ENCODE measurements around the gene SPIRE2.

The SPIRE2 gene

GRCh38 chr16:89890200-89890599, 61.9 kb downstream of the SPIRE2 start:
- no peak overlapping the region for H2BK5ac ChIP-seq (ENCODE audit: low read depth, low read length, poor library complexity)
- no peak overlapping the region for H3K9ac ChIP-seq (ENCODE audit: low read length)
- H3K27me3 ChIP-seq (ENCODE audit: insufficient read depth, low read length): no peaks in the 10 kb centered on the region
- H4K8ac ChIP-seq (ENCODE audit: low read depth, low read length): no peak overlapping the region
- WGBS (ENCODE audit: extremely low coverage, insufficient coverage, insufficient read length): no CpG with 5 or more reads among the region's 9 CpGs
- no peaks in the 10 kb centered on the region for H3K4me1 ChIP-seq (ENCODE audit: control insufficient read depth in 1 of 2, insufficient read depth in 2 of 2, low read length in 2 of 2)
- H2BK12ac ChIP-seq (ENCODE audit: low read length): no peak overlapping the region
- no peak overlapping the region for H3K4me2 ChIP-seq (ENCODE audit: low read length)
- no peak overlapping the region for H3K14ac ChIP-seq (ENCODE audit: low read length)
- no peak overlapping the region for H3K27ac ChIP-seq (ENCODE audit: low read depth, low read length)
- no peak overlapping the region for H3K4ac ChIP-seq (ENCODE audit: low read depth, low read length)
- peaks cover 82% of the 10 kb centered on the region in 2 experiments for H3K36me3 ChIP-seq (ENCODE audit: control insufficient read depth in 1 of 2, insufficient read depth in 2 of 2, low read length in 2 of 2)
- no peak overlapping the region for H3K23ac ChIP-seq (ENCODE audit: low read length)
- no peak for DNase-seq
- H3K79me1 ChIP-seq (ENCODE audit: low read length): no peaks in the 10 kb centered on the region
- H3K79me2 ChIP-seq (ENCODE audit: control insufficient read depth, insufficient read depth, low read length, poor library complexity): no peaks in the 10 kb centered on the region
- no peak overlapping the region for H3K4me3 ChIP-seq (ENCODE audit: low read depth, low read length)
- no peak overlapping the region for H3K18ac ChIP-seq (ENCODE audit: low read length)
- H3K9me3 ChIP-seq (ENCODE audit: insufficient read depth, low read depth, low read length): peaks cover 1% of the 10 kb centered on the region
- H2AK5ac ChIP-seq (ENCODE audit: low read length): no peak overlapping the region
- no peak overlapping the region for H4K12ac ChIP-seq (ENCODE audit: low read depth, low read length)
- no peak overlapping the region for H2BK120ac ChIP-seq (ENCODE audit: insufficient read depth, low read length, poor library complexity)
- no peak overlapping the region for H2AFZ ChIP-seq (ENCODE audit: insufficient read depth, low read length, poor library complexity)
- H4K91ac ChIP-seq (ENCODE audit: low read depth, low read length): no peak overlapping the region

- Histone ChIP-seq H3K14ac (ENCODE audit: low read length) (no peak overlapping the region), H2AK5ac (ENCODE audit: low read length) (no peak overlapping the region), H3K4me3 (ENCODE audit: low read depth, low read length) (no peak overlapping the region), H3K4ac (ENCODE audit: low read depth, low read length) (no peak overlapping the region), H3K18ac (ENCODE audit: low read length) (peak overlapping the region; percentile 68), H2BK120ac (ENCODE audit: insufficient read depth, low read length, poor library complexity) (no peak overlapping the region), H4K91ac (ENCODE audit: low read depth, low read length) (no peak overlapping the region), H3K9me3 (ENCODE audit: insufficient read depth, low read depth, low read length) (peaks cover 1% of the 10 kb centered on the region), H3K23ac (ENCODE audit: low read length) (no peak overlapping the region), H2AFZ (ENCODE audit: insufficient read depth, low read length, poor library complexity) (no peak overlapping the region), H2BK5ac (ENCODE audit: low read depth, low read length, poor library complexity) (no peak overlapping the region), H3K79me1 (ENCODE audit: low read length) (no peaks in the 10 kb centered on the region), H4K12ac (ENCODE audit: low read depth, low read length) (peak overlapping the region; percentile 23), H2BK12ac (ENCODE audit: low read length) (no peak overlapping the region), H3K27ac (ENCODE audit: low read depth, low read length) (no peak overlapping the region), H3K27me3 (ENCODE audit: insufficient read depth, low read length) (no peaks in the 10 kb centered on the region), H3K4me1 (ENCODE audit: control insufficient read depth in 1 of 2, insufficient read depth in 2 of 2, low read length in 2 of 2) (no peaks in the 10 kb centered on the region), H3K79me2 (ENCODE audit: control insufficient read depth, insufficient read depth, low read length, poor library complexity) (no peaks in the 10 kb centered on the region), H3K36me3 (ENCODE audit: control insufficient read depth in 1 of 2, insufficient read depth in 2 of 2, low read length in 2 of 2) (peaks cover 83 to 84% of the 10 kb centered on the region in 2 experiments), H3K4me2 (ENCODE audit: low read length) (no peak overlapping the region), H3K9ac (ENCODE audit: low read length) (no peak overlapping the region), H4K8ac (ENCODE audit: low read depth, low read length) (no peak overlapping the region)
- DNase-seq: no peak
- WGBS (ENCODE audit: extremely low coverage, insufficient coverage, insufficient read length): no CpG with 5 or more reads among the region's 16 CpGs
Measured at GRCh38 chr16:89890886-89891657, 62.8 kb downstream of the SPIRE2 start.

GRCh38 chr16:89892055-89892630, 63.9 kb downstream of the SPIRE2 start:
- no peak overlapping the region for H3K4me2 ChIP-seq (ENCODE audit: low read length)
- no peak overlapping the region for H4K8ac ChIP-seq (ENCODE audit: low read depth, low read length)
- H3K14ac ChIP-seq (ENCODE audit: low read length): no peak overlapping the region
- no peaks in the 10 kb centered on the region for H3K4me1 ChIP-seq (ENCODE audit: control insufficient read depth in 1 of 2, insufficient read depth in 2 of 2, low read length in 2 of 2)
- H4K91ac ChIP-seq (ENCODE audit: low read depth, low read length): no peak overlapping the region
- no peak overlapping the region for H2AFZ ChIP-seq (ENCODE audit: insufficient read depth, low read length, poor library complexity)
- DNase-seq: no peak
- no peaks in the 10 kb centered on the region for H3K79me2 ChIP-seq (ENCODE audit: control insufficient read depth, insufficient read depth, low read length, poor library complexity)
- H2AK5ac ChIP-seq (ENCODE audit: low read length): no peak overlapping the region
- no peak overlapping the region for H3K18ac ChIP-seq (ENCODE audit: low read length)
- peaks cover 85 to 86% of the 10 kb centered on the region in 2 experiments for H3K36me3 ChIP-seq (ENCODE audit: control insufficient read depth in 1 of 2, insufficient read depth in 2 of 2, low read length in 2 of 2)
- no peak overlapping the region for H3K4me3 ChIP-seq (ENCODE audit: low read depth, low read length)
- no CpG with 5 or more reads among the region's 18 CpGs for WGBS (ENCODE audit: extremely low coverage, insufficient coverage, insufficient read length)
- no peak overlapping the region for H3K27ac ChIP-seq (ENCODE audit: low read depth, low read length)
- no peak overlapping the region for H4K12ac ChIP-seq (ENCODE audit: low read depth, low read length)
- no peak overlapping the region for H2BK120ac ChIP-seq (ENCODE audit: insufficient read depth, low read length, poor library complexity)
- no peaks in the 10 kb centered on the region for H3K27me3 ChIP-seq (ENCODE audit: insufficient read depth, low read length)
- no peak overlapping the region for H3K23ac ChIP-seq (ENCODE audit: low read length)
- no peak overlapping the region for H2BK5ac ChIP-seq (ENCODE audit: low read depth, low read length, poor library complexity)
- no peaks in the 10 kb centered on the region for H3K79me1 ChIP-seq (ENCODE audit: low read length)
- H3K9ac ChIP-seq (ENCODE audit: low read length): no peak overlapping the region
- H3K9me3 ChIP-seq (ENCODE audit: insufficient read depth, low read depth, low read length): peaks cover 1% of the 10 kb centered on the region
- no peak overlapping the region for H3K4ac ChIP-seq (ENCODE audit: low read depth, low read length)
- H2BK12ac ChIP-seq (ENCODE audit: low read length): no peak overlapping the region

GRCh38 chr16:89892635-89893034, 64.4 kb downstream of the SPIRE2 start:
- Histone ChIP-seq H2BK5ac (ENCODE audit: low read depth, low read length, poor library complexity) (no peak overlapping the region), H3K79me1 (ENCODE audit: low read length) (no peaks in the 10 kb centered on the region), H2BK120ac (ENCODE audit: insufficient read depth, low read length, poor library complexity) (no peak overlapping the region), H4K8ac (ENCODE audit: low read depth, low read length) (no peak overlapping the region), H3K18ac (ENCODE audit: low read length) (no peak overlapping the region), H3K27ac (ENCODE audit: low read depth, low read length) (no peak overlapping the region), H3K4me2 (ENCODE audit: low read length) (no peak overlapping the region), H3K4ac (ENCODE audit: low read depth, low read length) (no peak overlapping the region), H3K9me3 (ENCODE audit: insufficient read depth, low read depth, low read length) (peaks cover 1% of the 10 kb centered on the region), H3K9ac (ENCODE audit: low read length) (no peak overlapping the region), H3K79me2 (ENCODE audit: control insufficient read depth, insufficient read depth, low read length, poor library complexity) (no peaks in the 10 kb centered on the region), H3K4me1 (ENCODE audit: control insufficient read depth in 1 of 2, insufficient read depth in 2 of 2, low read length in 2 of 2) (no peaks in the 10 kb centered on the region), H2BK12ac (ENCODE audit: low read length) (no peak overlapping the region), H2AK5ac (ENCODE audit: low read length) (no peak overlapping the region), H4K91ac (ENCODE audit: low read depth, low read length) (no peak overlapping the region), H3K4me3 (ENCODE audit: low read depth, low read length) (no peak overlapping the region), H4K12ac (ENCODE audit: low read depth, low read length) (no peak overlapping the region), H2AFZ (ENCODE audit: insufficient read depth, low read length, poor library complexity) (no peak overlapping the region), H3K14ac (ENCODE audit: low read length) (no peak overlapping the region), H3K23ac (ENCODE audit: low read length) (no peak overlapping the region), H3K36me3 (ENCODE audit: control insufficient read depth in 1 of 2, insufficient read depth in 2 of 2, low read length in 2 of 2) (peaks cover 82 to 85% of the 10 kb centered on the region in 2 experiments), H3K27me3 (ENCODE audit: insufficient read depth, low read length) (no peaks in the 10 kb centered on the region)
- DNase-seq: no peak
- no CpG with 5 or more reads among the region's 9 CpGs for WGBS (ENCODE audit: extremely low coverage, insufficient coverage, insufficient read length)
